ENCODE data around the gene NDUFS5.

DNA sequence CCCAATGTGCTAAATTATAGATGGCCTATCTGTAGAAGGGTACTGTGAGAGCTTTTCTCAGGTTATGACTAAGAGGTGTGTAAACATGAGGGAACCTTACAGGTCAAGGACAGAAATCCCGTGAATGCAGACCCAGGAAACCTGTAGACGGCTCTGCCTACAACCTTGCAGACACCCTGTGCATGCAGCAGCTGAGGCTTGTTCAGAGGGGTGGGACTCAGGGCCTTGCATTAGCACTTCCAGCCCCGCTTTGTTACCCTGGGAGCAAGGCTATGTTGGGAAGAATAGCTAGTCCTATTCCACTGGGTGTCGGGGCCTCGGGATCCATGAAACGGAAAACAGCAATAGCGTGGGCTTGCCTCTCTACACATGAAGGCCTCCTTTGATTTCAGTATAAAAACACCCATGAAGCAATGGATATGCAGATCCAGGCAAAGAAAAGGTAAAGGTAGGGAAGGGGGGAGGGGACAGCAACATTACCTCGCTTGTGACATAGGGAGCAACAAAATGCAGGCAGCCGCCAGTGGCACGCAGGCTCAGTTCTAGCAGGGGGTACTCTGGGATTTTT lies 9.5 kb upstream of the NDUFS5 start:
- TF ChIP-seq ZNF70 (CRISPR knock-in tag; IDR thresholded peaks at IDR 0.05) (no peak), ZFP30 (CRISPR knock-in tag; IDR thresholded peaks at IDR 0.05) (no peak), ESRRG (CRISPR knock-in tag; IDR thresholded peaks at IDR 0.05) (no peak)
- TF ChIP-seq, protein P1, sequence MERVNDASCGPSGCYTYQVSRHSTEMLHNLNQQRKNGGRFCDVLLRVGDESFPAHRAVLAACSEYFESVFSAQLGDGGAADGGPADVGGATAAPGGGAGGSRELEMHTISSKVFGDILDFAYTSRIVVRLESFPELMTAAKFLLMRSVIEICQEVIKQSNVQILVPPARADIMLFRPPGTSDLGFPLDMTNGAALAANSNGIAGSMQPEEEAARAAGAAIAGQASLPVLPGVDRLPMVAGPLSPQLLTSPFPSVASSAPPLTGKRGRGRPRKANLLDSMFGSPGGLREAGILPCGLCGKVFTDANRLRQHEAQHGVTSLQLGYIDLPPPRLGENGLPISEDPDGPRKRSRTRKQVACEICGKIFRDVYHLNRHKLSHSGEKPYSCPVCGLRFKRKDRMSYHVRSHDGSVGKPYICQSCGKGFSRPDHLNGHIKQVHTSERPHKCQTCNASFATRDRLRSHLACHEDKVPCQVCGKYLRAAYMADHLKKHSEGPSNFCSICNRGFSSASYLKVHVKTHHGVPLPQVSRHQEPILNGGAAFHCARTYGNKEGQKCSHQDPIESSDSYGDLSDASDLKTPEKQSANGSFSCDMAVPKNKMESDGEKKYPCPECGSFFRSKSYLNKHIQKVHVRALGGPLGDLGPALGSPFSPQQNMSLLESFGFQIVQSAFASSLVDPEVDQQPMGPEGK (CRISPR knock-in tag; IDR thresholded peaks at IDR 0.05; ENCODE audit: borderline replicate concordance) = no peak

Data from SK-N-SH treated with all-trans-retinoic acid at 6 μM for 48 hours (cell line).